Coronary artery (tissue), 2 donors: ENCODE data around the gene FBXO11.
"Not testable (repeated sequence)": the region's sequence is repeated elsewhere in the genome, so short reads cannot be mapped to it uniquely, and the experiment has no call there.

Experiments used
- DNase-seq: peaks from one replicate; pipeline ENCODE4 v3.0.0-alpha.2; 2017; ENCODE audit warnings: low spot score
- H3K27ac ChIP-seq, 2 donors: fragments of 200-600 bp; sonication (generic); one replicate each; pipeline ENCODE4 v1.5.1; 2016 to 2019
- H3K4me3 ChIP-seq: fragments of 200-600 bp; sonication (generic); 2 replicates; pipeline ENCODE4 v1.5.1; 2016; ENCODE audit warnings: mild to moderate bottlenecking, moderate library complexity
- CTCF ChIP-seq: fragments of 200-600 bp; sonication (generic); IDR thresholded peaks from one replicate; pipeline ENCODE4 v1.5.1; 2019; ENCODE audit warnings: antibody characterized with exemption

Gene FBXO11

GRCh38 chr2:47905386-47906156, 727 bp downstream of the FBXO11 start:
- H3K27ac ChIP-seq, result peak overlapping the region; percentile 97 to 99
- peak overlapping the region; percentile 84 for H3K4me3 ChIP-seq
- peak; percentile 81 for DNase-seq
- TF ChIP-seq CTCF, result no peak

- Histone ChIP-seq H3K27ac (peak overlapping the region; percentile 97 to 99), H3K4me3 (peak overlapping the region; percentile 84)
- DNase-seq, result no peak
- no peak for TF ChIP-seq CTCF
Observed at GRCh38 chr2:47903781-47904490, 2.4 kb downstream of the FBXO11 start.

GRCh38 chr2:47901892-47902291, 4.4 kb downstream of the FBXO11 start:
- DNase-seq, H3K27ac ChIP-seq, H3K4me3 ChIP-seq: not testable (repeated sequence)

- Histone ChIP-seq H3K27ac (no peak overlapping the region), H3K4me3 (no peak overlapping the region)
- TF ChIP-seq CTCF, result no peak
- DNase-seq, result no peak
Observed at GRCh38 chr2:47900857-47901256, 5.4 kb downstream of the FBXO11 start.

GRCh38 chr2:47899915-47900816, 6.1 kb downstream of the FBXO11 start:
- Histone ChIP-seq H3K27ac (peak overlapping the region; percentile 18 to 33), H3K4me3 (no peak overlapping the region)
- no peak for TF ChIP-seq CTCF
- no peak for DNase-seq

- Histone ChIP-seq H3K4me3 (no peak overlapping the region), H3K27ac (peak overlapping the region in 1 of 2 donors; percentile 15)
- no peak for DNase-seq
- TF ChIP-seq CTCF, result no peak
Observed at GRCh38 chr2:47897883-47898731, 8.2 kb downstream of the FBXO11 start.

- not testable (repeated sequence) for DNase-seq, H3K27ac ChIP-seq, H3K4me3 ChIP-seq
Observed at GRCh38 chr2:47897191-47897882, 9.0 kb downstream of the FBXO11 start.
